Measurements from ENCODE around the gene PLOD3. TPM values are rescaled to one million over a fixed set of nuclear protein-coding genes. Genes with fewer than 3 reads are reported as not detected.

The PLOD3 gene
- polyA plus RNA-seq, 4 donors, result 39.6 to 51.5 (median 48.8) TPM

GRCh38 chr7:101239191-101239950, 22.0 kb upstream of the PLOD3 start:
- DNase-seq (ENCODE audit: low read depth in 4 of 4, low spot score in 2 of 4), result no peak

- no peak for DNase-seq (ENCODE audit: low read depth in 4 of 4, low spot score in 2 of 4)
These were observed 21.1 kb upstream of the PLOD3 start for GRCh38 chr7:101238226-101239182.

GRCh38 chr7:101237206-101238067, 20.1 kb upstream of the PLOD3 start, which contains the start of gene CLDN15:
CLDN15 (minus strand) TSS chr7:101237802; CDS start chr7:101237581, 221 bp downstream.
- DNase-seq (ENCODE audit: low read depth in 4 of 4, low spot score in 2 of 4), result no peak

DNA sequence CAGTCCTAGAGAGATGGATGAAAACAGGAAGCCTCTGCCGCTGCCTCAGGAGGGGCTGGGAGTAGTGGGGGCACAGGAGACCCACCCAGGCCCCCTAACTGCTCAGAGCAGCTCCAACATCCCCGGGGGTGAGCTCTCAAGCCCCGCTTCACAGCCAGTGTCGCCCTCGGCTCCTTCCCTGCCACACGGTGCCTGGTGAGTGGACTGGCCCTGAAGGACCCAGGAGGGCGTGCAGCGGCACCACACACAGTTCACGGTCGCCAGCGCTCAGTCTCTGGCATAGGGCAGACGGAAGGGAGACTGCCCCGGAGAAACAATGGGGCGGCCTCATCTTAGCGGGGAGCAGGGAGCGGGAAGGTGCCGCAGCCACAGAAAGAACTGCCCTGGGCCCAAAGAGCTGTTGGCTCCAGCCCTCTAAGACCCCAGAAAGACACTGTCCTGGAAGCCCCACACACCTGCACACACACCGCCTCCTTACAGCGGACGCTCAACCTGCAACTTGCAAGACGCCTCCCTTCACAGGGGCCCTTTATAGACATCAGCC, 19.0 kb upstream of the PLOD3 start:
- DNase-seq (ENCODE audit: low read depth in 4 of 4, low spot score in 2 of 4), result no peak

DNA sequence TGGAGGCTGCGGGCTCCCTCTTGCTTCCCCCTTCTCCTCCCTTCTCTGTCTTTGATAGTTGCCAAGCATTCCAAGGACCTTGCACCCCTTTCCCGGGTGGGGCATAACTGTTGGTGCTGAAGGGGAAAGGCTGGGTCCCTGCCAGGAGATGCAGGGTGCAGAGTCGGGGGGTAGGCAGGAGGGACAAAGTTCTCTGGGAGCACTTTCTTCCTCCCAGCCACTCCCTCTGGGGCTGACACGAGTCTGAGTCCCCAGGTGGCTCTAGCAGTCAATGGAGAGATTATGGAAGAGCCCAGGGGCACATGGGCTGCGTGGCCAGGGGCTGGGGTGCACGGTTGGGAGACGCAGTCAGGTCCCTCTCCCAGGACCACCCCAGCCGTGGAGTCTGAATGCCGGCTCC, 18.1 kb upstream of the PLOD3 start:
- DNase-seq (ENCODE audit: low read depth in 4 of 4, low spot score in 2 of 4), result no peak

- no peak for DNase-seq (ENCODE audit: low read depth in 4 of 4, low spot score in 2 of 4)
These were observed 17.7 kb upstream of the PLOD3 start for GRCh38 chr7:101235050-101235449.

DNA sequence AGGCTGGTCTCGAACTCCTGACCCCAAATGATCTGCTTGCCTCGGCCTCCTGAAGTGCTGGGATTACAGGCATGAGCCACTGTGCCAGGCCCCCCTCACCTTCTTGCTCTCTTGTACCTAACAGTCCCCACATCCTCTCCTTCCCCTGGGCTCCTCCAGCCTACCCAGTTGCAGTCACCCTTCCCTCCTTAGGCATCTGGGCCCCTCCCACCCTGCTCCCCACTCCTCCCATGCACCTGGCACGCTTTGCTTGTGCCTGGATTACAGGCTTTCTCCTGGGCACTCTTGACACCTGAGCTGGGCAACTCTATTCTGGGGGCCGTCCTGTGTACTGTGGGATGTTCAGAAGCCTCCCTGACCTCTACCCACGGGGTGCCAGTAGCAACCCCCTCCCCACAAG, 17.3 kb upstream of the PLOD3 start:
- no peak for DNase-seq (ENCODE audit: low read depth in 4 of 4, low spot score in 2 of 4)

- no peak for DNase-seq (ENCODE audit: low read depth in 4 of 4, low spot score in 2 of 4)
These were observed 16.6 kb upstream of the PLOD3 start for GRCh38 chr7:101233907-101234547.

- DNase-seq (ENCODE audit: low read depth in 4 of 4, low spot score in 2 of 4), result no peak
These were observed 14.9 kb upstream of the PLOD3 start for GRCh38 chr7:101232141-101232850.

DNA sequence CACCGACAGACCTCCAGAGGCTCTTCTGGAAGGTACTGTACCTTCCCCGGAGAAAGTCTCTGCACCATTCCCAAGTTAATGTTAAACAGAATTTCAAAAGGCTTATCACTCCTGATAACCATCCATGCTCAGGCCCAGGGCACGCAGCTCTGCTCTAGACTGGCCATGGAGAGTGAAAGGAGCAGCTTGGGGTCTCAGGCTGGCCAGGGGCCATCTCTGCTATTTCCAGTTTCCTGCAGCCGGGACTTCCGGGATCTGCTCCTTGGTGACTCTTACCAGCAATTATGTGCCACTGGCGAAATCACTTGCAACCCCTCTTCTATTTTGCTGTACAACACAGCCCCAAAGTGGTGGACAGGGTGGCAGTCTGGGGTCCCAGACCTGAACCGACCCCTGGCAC, 14.3 kb upstream of the PLOD3 start:
- DNase-seq (ENCODE audit: low read depth in 4 of 4, low spot score in 2 of 4), result no peak

- DNase-seq (ENCODE audit: low read depth in 4 of 4, low spot score in 2 of 4), result no peak
These were observed 9.3 kb upstream of the PLOD3 start for GRCh38 chr7:101226721-101227120.

DNA sequence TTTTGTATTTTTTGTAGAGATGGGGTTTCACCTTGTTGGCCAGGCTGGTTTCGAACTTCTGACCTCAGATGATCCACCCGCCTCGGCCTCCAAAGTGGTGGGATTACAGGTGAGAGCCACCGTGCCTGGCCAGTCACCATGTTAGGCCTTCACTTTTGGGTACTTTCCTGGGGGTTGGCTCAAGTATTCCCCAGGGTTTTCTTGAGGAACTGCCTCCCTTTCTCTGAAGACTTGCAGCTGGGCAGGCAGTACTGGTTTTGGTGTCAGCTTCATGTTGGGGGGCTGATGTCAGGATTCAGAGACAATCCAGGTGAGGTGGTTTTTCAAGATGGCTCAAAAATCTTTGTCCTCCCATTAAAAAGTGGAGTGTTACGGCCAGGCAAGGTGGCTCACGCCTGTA, 8.3 kb upstream of the PLOD3 start:
- DNase-seq (ENCODE audit: low read depth in 4 of 4, low spot score in 2 of 4), result no peak

DNA sequence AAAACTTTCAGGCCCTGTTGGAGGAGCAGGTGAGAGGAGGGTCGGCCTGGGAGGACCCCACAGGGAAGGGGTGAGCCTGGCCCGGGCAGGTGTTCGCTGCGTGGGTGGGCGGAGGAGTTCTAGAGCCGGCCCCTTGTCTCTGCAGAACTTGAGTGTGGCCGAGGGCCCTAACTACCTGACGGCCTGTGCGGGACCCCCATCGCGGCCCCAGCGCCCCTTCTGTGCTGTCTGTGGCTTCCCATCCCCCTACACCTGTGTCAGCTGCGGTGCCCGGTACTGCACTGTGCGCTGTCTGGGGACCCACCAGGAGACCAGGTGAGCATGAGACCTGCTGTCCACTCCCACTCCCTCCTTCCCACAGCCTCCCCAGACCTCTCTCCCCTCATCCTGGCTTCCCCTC, 6.1 kb upstream of the PLOD3 start:
- no peak for DNase-seq (ENCODE audit: low read depth in 4 of 4, low spot score in 2 of 4)

- DNase-seq (ENCODE audit: low read depth in 4 of 4, low spot score in 2 of 4), result no peak
These were observed 5.0 kb upstream of the PLOD3 start for GRCh38 chr7:101222275-101222830.

- no peak for DNase-seq (ENCODE audit: low read depth in 4 of 4, low spot score in 2 of 4)
These were observed 2.9 kb upstream of the PLOD3 start for GRCh38 chr7:101220295-101220694.

DNA sequence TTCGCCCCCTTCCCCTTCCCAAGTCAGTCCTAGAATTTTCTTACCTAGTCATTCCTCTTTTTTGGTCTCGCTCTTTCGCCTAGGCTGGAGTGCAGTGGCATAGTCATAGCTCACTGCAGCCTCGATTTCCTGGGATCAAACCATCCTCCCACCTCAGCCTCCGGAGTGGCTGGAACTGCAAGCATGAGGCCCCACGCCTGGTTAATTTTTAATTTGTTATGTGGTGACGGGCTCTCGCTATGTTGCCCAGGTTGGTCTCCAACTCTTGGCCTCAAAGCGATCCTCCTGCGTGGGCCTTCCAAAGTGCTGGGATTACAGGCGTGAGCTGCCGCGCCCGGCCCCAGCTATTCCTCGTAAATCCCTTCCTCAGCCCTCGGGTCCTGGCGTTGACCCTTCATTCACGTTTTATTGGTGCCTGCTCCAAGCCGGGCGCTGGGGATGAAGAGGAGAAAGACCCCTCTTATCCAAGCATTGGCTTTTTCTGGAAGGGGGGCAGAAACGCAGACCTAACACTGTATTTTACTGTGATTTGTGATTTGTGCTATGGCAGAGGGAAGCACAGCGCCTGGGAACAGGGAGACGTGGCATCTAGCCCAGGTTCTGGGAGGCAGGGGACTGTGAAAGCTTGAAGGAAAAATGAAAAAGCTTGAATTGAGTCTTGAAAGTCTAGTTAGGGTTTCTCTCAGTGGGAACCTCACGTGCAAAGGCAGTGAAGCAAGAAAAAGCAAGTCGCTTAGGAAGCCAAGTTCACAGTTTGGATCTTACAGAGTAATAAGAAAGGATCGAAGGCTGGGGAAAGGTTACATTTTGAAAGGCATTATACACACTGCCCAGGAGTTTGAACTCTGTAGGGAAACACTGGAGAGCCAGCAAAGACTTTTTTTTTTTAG, 1.1 kb upstream of the PLOD3 start:
- no peak for DNase-seq (ENCODE audit: low read depth in 4 of 4, low spot score in 2 of 4)

DNA sequence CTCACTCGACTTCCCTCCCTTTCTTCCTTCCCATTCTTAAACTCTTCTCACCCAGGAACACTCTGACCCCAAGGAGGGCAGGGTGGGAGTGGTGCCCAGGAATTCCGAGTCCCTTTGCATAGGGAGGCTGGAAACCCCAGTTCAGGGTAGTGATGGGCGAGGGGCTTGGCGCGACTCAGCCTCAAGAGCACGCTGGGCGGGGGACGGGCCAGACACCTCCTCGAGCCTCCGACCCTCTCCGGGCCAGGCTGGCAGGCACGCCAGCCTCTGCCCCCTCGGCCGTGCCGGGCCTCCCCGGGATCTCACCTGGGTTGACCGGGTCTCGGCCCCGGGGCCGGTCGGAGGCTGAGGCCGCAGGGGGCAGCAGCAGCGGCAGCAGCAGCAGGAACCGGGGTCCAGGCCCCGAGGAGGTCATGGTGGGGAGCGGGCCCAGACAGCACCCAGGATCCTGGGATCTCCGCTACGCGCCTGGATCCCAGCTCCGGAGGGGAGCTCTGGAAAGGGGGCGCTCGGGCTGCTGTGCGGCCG, 457 bp downstream of the PLOD3 start:
- DNase-seq (ENCODE audit: low read depth in 4 of 4, low spot score in 2 of 4), result no peak

All from left renal cortex interstitium (tissue), 4 donors.